ENCODE data around the gene FAM120A. TPM values are rescaled to one million over a fixed set of nuclear protein-coding genes. Genes with fewer than 3 reads are reported as not detected.

The FAM120A gene
- total and polyA plus RNA-seq, 9 of the 15 experiments (the other 6 are each of a cell fraction or from before 2014, with no cell fraction given), result 8.7 to 71.0 (median 42.2) TPM

- no peaks in the 10 kb centered on the region for H3K9me1 ChIP-seq (ENCODE audit: control insufficient read depth, insufficient read depth, low read length)
- DNase-seq (ENCODE audit: extremely low read depth in 1 of 4, low spot score in 3 of 4) (no peak), FAIRE-seq (no peak), ATAC-seq (no peak)
- no peaks in the 10 kb centered on the region for H4K20me1 ChIP-seq (replicated peaks; ENCODE audit: control insufficient read depth, insufficient read depth, low read length)
- no peaks in the 10 kb centered on the region for H3K4me1 ChIP-seq (replicated peaks in 1 of 2; ENCODE audit: control insufficient read depth in 2 of 2, insufficient read depth in 2 of 2, low read length in 2 of 2)
- POLR2A ChIA-PET, result no interaction called here
- H3K36me3 ChIP-seq (ENCODE audit: control insufficient read depth, insufficient read depth, low read length), result no peaks in the 10 kb centered on the region
- 74% methylated on average over 1 of the region's 1 CpG for WGBS (ENCODE audit: insufficient coverage, low coverage, missing lambda C conversion rate)
- H3K27me3 ChIP-seq (ENCODE audit: control insufficient read depth in 2 of 2, insufficient read depth in 2 of 2, low read length in 2 of 2), result no peaks in the 10 kb centered on the region
- intact Hi-C loops (cut with micrococcal nuclease), result no loop called here
- H3K9ac ChIP-seq (ENCODE audit: insufficient read depth in 1 of 2, low read depth in 2 of 2, low read length in 2 of 2), result no peak overlapping the region
- BruUV-seq (replicated peaks), result no TSS peak
- no peak overlapping the region for H3K27ac ChIP-seq (ENCODE audit: extremely low read depth, low read depth, low read length)
- in situ Hi-C loops (cut with MboI), result no loop called here
- H2AFZ ChIP-seq (ENCODE audit: low read depth, low read length), result no peak overlapping the region
- CTCF ChIA-PET (ENCODE audit: low intra/inter-chr PET ratio), result no interaction called here
- H3K4me2 ChIP-seq (ENCODE audit: insufficient read depth, low read length), result no peak overlapping the region
- no peaks in the 10 kb centered on the region for H3K79me2 ChIP-seq (ENCODE audit: control insufficient read depth, insufficient read depth, low read length)
- no peaks in the 10 kb centered on the region for H3K9me3 ChIP-seq (replicated peaks; ENCODE audit: control insufficient read depth, insufficient read depth, low read depth, low read length)
- H3K4me3 ChIP-seq, result no peak overlapping the region
- TF ChIP-seq ZSCAN32 (CRISPR knock-in tag; IDR thresholded peaks at IDR 0.05) (no peak), GTF2F1 (IDR thresholded peaks at IDR 0.05; ENCODE audit: low read depth, low read length) (no peak), RBM34 (IDR thresholded peaks at IDR 0.05; ENCODE audit: borderline replicate concordance, insufficient read depth, low read length) (no peak), DMBX1 (CRISPR knock-in tag; IDR thresholded peaks at IDR 0.05; ENCODE audit: borderline replicate concordance) (no peak), AFF1 (IDR thresholded peaks at IDR 0.05; ENCODE audit: low read depth in 1 of 2, partially characterized antibody in 2 of 2) (no peak), ZNF165 (CRISPR knock-in tag; IDR thresholded peaks at IDR 0.05; ENCODE audit: borderline replicate concordance) (no peak), CHAMP1 (IDR thresholded peaks at IDR 0.05) (no peak), PRPF4 (IDR thresholded peaks at IDR 0.05; ENCODE audit: insufficient read depth, low read depth, low read length, poor library complexity, severe bottlenecking) (no peak), PBX2 (CRISPR knock-in tag; IDR thresholded peaks at IDR 0.05; ENCODE audit: low read depth) (no peak), PBX2 (tag; conservative IDR thresholded peaks at IDR 0.05; ENCODE audit: low read depth) (no peak), ZZZ3 (IDR thresholded peaks at IDR 0.05) (no peak), SP1 (CRISPR knock-in tag; IDR thresholded peaks at IDR 0.05) (no peak), ZKSCAN8 (CRISPR knock-in tag; IDR thresholded peaks at IDR 0.05) (no peak), CBX3 (IDR thresholded peaks at IDR 0.05; ENCODE audit: borderline replicate concordance in 1 of 2, low read length in 2 of 2) (0 out of 3 replicates have a peak, but pooled peaks of 1 of the 2 experiments have one; percentile 38)
Measured at GRCh38 chr9:93610206-93610605, 158.7 kb downstream of the FAM120A start.
